Esophagus squamous epithelium (tissue), 5 donors: ENCODE measurements around the gene RET. TPM values are rescaled to one million over a fixed set of nuclear protein-coding genes. Genes with fewer than 3 reads are reported as not detected.
"Not testable (repeated sequence)": the region's sequence is repeated elsewhere in the genome, so short reads cannot be mapped to it uniquely, and the experiment has no call there.

Experiments used
- DNase-seq: peaks from one replicate; lab custom pipeline; 2025; lab: John Stamatoyannopoulos, UW
- H3K27ac ChIP-seq, 4 donors: fragments of 200-600 bp; sonication (generic); one replicate each; pipeline ENCODE4 v1.5.1; 2016 to 2019; ENCODE audit warnings: mild to moderate bottlenecking in 1 of 4
- H3K27me3 ChIP-seq, 4 donors: fragments of 200-600 bp; sonication (generic); 1 replicate in 3 of 4; 2 replicates in 1 of 4; pipeline versions ENCODE4 v1.5.1 to v1.6.0; 2017 to 2021; ENCODE audit warnings: antibody characterized with exemption in 1 of 4
- H3K36me3 ChIP-seq, 3 donors: fragments of 200-600 bp; sonication (generic); one replicate each; pipeline ENCODE4 v1.5.1; 2016 to 2019
- H3K4me1 ChIP-seq, 3 donors: fragments of 200-600 bp; sonication (generic); one replicate each; pipeline ENCODE4 v1.5.1; 2017 to 2019
- H3K4me3 ChIP-seq, 4 donors: fragments of 200-600 bp; sonication (generic); 1 replicate in 3 of 4; 2 replicates in 1 of 4; pipeline ENCODE4 v1.5.1; 2016 to 2019; ENCODE audit warnings: mild to moderate bottlenecking in 2 of 4, moderate library complexity in 1 of 4
- H3K9me3 ChIP-seq, 3 donors: fragments of 200-600 bp; sonication (generic); one replicate each; pipeline ENCODE4 v1.5.1; 2016 to 2019
- POLR2A ChIP-seq, 4 donors: fragments of 450-650 bp; IDR thresholded peaks; one replicate each; pipeline ENCODE4 v1.6.1; 2017; ENCODE audit warnings: antibody characterized with exemption in 4 of 4, mild to moderate bottlenecking in 4 of 4, moderate library complexity in 3 of 4
- WGBS, 2 donors: methylation state at CpG; one replicate each; pipeline ENCODE4 v1.1.5; 2018; 5-methylcytosine and 5-hydroxymethylcytosine counted together
- intact Hi-C: fragments of 100-400 bp; cut with DNase I; formaldehyde crosslinking; loops from one replicate; pipeline ENCODE4 v1.15.0; 2022
- total RNA-seq, 4 donors: library from RNA; depleted of rRNA; stranded (reverse); fragments of >200 nt; gene quantifications; one replicate each; pipeline ENCODE4 v1.1.0, GENCODE V29; 2016
- TF ChIP-seq, protein P1 (sequence below), 6 experiments: fragments of 450-650 bp in 4 of 6; fragments of 200-600 bp in 2 of 6; sonication (generic) in 2 of 6; IDR thresholded peaks; one replicate each; pipeline ENCODE4 v1.5.1; 2016 to 2019; ENCODE audit warnings: antibody characterized with exemption in 6 of 6, mild to moderate bottlenecking in 4 of 6, moderate library complexity in 4 of 6
- donor health status: DM: yes; HTN: yes; CAD: no.

Gene RET
- total RNA-seq, 4 donors from 2014 or later, result 0.04 to 0.19 (median 0.11) TPM

DNA sequence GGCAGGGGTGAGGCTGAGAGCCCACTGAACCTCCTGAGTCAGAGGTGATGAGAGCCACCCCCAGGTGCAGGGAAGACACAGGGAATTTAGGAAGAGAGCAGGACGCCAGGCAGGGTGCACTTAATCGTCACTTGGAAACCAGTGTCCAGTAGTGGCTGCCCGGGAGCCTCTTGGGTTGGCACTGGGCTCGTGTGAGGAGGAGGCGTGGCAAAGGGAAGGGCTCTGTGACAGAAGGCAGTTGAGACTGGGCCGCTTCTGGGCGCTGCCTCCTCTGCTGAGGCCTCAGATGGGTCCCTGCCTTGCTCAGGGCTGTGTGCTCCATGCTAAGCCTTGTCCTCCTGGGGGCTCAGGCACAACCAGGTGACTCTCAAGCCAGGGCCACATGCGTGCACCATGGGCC is 13.3 kb downstream of the RET start:
- Histone ChIP-seq H3K27me3 (peaks cover 0 to 7% (median 0%) of the 10 kb centered on the region in 4 donors), H3K36me3 (no peaks in the 10 kb centered on the region), H3K27ac (no peak overlapping the region), H3K4me1 (no peaks in the 10 kb centered on the region), H3K9me3 (no peaks in the 10 kb centered on the region), H3K4me3 (no peak overlapping the region)
- no peak for DNase-seq
- TF ChIP-seq, protein P1, sequence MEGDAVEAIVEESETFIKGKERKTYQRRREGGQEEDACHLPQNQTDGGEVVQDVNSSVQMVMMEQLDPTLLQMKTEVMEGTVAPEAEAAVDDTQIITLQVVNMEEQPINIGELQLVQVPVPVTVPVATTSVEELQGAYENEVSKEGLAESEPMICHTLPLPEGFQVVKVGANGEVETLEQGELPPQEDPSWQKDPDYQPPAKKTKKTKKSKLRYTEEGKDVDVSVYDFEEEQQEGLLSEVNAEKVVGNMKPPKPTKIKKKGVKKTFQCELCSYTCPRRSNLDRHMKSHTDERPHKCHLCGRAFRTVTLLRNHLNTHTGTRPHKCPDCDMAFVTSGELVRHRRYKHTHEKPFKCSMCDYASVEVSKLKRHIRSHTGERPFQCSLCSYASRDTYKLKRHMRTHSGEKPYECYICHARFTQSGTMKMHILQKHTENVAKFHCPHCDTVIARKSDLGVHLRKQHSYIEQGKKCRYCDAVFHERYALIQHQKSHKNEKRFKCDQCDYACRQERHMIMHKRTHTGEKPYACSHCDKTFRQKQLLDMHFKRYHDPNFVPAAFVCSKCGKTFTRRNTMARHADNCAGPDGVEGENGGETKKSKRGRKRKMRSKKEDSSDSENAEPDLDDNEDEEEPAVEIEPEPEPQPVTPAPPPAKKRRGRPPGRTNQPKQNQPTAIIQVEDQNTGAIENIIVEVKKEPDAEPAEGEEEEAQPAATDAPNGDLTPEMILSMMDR (IDR thresholded peaks at IDR 0.05), result no peak
- TF ChIP-seq POLR2A (IDR thresholded peaks at IDR 0.05), result no peak
- intact Hi-C loops, result no loop called here
- WGBS, 2 donors, result 74 to 78% methylated on average over 7 of the region's 8 CpGs

DNA sequence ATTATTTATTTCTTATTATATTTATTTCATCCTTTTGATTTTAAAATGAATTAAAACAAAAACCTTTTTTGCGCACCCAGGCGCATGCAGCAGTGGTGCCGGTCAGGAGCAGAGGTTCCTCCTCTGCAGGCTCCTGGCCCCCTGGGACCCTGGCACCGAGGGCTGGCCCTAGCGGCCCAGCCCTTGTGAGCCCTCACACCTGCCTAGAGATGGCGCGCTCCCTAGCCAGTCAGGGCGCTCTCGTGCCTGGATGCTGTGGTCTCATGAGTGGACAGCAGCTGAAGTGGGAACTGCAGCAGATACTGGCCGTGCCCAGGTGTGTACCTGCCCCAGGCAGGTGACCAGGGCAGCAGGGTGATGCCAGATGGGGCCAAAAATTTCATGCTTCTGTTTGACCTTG is 13.8 kb downstream of the RET start:
- H3K9me3 ChIP-seq, result no peaks in the 10 kb centered on the region
- H3K27me3 ChIP-seq, result peaks cover 0 to 7% (median 0%) of the 10 kb centered on the region in 4 donors
- DNase-seq, result no peak
- 79 to 87% methylated on average over 5 to 6 of the region's 10 CpGs for WGBS, 2 donors
- no peak for TF ChIP-seq POLR2A (IDR thresholded peaks at IDR 0.05)
- TF ChIP-seq, protein P1 (IDR thresholded peaks at IDR 0.05), result no peak
- H3K4me1 ChIP-seq, result no peaks in the 10 kb centered on the region
- intact Hi-C loops, result no loop called here
- no peaks in the 10 kb centered on the region for H3K36me3 ChIP-seq
- no peak overlapping the region for H3K4me3 ChIP-seq
- no peak overlapping the region for H3K27ac ChIP-seq

DNA sequence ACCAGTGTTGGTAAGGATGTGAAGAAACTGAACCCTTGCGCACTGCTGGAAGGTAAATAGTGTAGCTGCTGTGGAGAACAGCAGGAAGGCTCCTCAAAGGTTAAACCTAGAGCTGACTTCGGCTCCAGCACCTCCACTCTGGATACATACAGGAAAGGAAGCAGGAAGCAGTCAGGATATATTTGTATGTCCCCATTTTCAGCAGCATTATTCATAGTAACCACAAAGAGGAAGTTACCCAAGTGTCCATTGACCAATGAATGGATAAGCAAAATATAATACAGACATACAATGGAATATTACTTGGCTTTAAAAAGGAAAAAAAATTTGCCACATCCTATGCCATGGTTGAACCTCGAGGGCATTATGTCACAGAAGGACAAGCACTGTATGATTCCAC is 15.0 kb downstream of the RET start:
- Histone ChIP-seq H3K36me3 (no peaks in the 10 kb centered on the region), H3K4me3 (no peak overlapping the region), H3K9me3 (no peaks in the 10 kb centered on the region), H3K4me1 (no peaks in the 10 kb centered on the region), H3K27ac (no peak overlapping the region), H3K27me3 (peaks cover 0 to 7% (median 0%) of the 10 kb centered on the region in 4 donors)
- TF ChIP-seq, protein P1 (IDR thresholded peaks at IDR 0.05), result no peak
- no peak for TF ChIP-seq POLR2A (IDR thresholded peaks at IDR 0.05)
- 35 to 41% methylated on average over 3 of the region's 3 CpGs for WGBS, 2 donors
- intact Hi-C loops, result no loop called here
- DNase-seq, result no peak

DNA sequence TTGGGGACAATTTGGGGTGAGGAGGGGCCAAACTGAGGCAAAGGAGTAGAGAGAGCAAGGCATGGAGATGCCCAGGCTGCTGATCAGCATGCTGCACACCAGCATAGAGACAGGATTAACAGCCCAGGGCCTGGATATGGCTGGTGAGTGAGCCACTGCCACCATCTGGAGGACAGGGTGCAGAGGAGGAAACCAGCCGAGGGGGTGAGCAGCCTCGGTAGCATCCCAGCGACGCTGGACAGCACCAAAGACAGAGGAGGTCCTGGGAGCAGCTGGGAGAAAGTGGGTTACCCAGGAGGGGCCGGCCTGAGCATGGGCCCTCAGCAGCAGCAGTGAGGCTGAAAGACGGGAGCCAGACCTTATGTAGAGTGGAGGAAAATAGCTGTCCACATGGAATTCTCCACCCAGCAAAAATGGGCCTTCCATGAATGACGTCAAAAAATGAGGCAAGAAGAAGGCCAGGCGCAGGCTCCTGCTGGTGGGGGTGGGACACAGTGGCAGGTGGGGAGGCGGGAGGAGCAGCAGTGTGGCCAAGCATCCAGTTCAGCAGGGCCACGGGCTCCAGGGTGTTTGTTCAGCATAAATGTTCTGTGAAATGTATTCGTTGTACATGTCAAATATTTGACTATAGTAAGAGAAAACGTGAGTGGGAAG is 16.7 kb downstream of the RET start:
- Histone ChIP-seq H3K9me3 (no peaks in the 10 kb centered on the region), H3K27ac (no peak overlapping the region), H3K4me3 (no peak overlapping the region), H3K36me3 (no peaks in the 10 kb centered on the region), H3K4me1 (no peaks in the 10 kb centered on the region), H3K27me3 (peaks cover 0 to 7% (median 0%) of the 10 kb centered on the region in 4 donors)
- DNase-seq, result no peak
- intact Hi-C loops, result no loop called here
- WGBS, 2 donors, result 31 to 41% methylated on average over 10 to 11 of the region's 12 CpGs
- no peak for TF ChIP-seq POLR2A (IDR thresholded peaks at IDR 0.05)
- TF ChIP-seq, protein P1 (IDR thresholded peaks at IDR 0.05), result no peak

DNA sequence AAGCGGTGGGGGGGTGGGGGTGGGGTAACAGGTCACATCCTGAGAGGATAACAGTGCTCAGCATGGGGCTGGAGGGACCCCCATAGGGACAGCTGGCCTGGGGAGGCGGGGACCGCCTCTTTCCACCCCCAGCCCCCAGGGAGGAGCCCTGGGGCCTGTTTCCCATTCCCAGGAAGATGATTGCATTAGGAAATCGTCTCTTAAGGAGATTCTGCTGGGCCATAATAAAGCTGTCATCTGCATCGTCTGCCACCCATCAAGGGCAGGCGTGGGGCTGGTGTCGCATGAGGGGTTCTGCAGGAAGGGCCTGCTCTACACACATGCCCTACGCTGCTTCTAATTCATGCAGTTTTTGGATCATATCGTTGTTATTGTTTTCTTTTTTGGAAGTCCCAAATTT is 17.2 kb downstream of the RET start:
- Histone ChIP-seq H3K9me3 (no peaks in the 10 kb centered on the region), H3K27ac (no peak overlapping the region), H3K4me1 (no peaks in the 10 kb centered on the region), H3K36me3 (no peaks in the 10 kb centered on the region), H3K4me3 (no peak overlapping the region), H3K27me3 (peaks cover 0 to 10% (median 0%) of the 10 kb centered on the region in 4 donors)
- TF ChIP-seq POLR2A (IDR thresholded peaks at IDR 0.05), result no peak
- TF ChIP-seq, protein P1 (IDR thresholded peaks at IDR 0.05), result no peak
- intact Hi-C loops, result no loop called here
- DNase-seq, result no peak
- WGBS, 2 donors, result 70 to 81% methylated on average over 6 of the region's 9 CpGs

DNA sequence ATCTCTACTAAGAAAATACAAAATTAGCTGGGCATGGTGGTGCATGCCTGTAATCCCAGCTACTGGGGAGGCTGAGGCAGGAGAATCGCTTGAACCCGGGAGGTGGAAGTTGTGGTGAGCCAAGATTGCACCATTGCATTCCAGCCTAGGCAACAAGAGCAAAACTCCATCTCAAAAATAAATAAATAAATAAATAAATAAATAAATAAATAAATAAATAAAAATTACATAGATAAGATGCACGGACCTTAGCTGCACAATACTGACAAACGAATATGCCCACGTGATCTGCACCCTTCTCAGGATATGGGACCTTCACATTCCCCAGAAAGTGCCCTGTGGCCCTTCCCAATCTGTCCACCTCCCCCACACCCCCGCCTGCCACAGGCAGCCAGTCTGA is 22.5 kb downstream of the RET start:
- not testable (repeated sequence) for H3K27ac ChIP-seq

More for the DNA sequence above, 22.5 kb downstream of the RET start:
- intact Hi-C loops, H3K4me1 ChIP-seq, H3K4me3 ChIP-seq, DNase-seq, H3K9me3 ChIP-seq, H3K36me3 ChIP-seq: not testable (repeated sequence)
- WGBS, 2 donors, result 80 to 84% methylated on average over 6 of the region's 6 CpGs
- peaks cover 0 to 50% (median under 1%) of the 10 kb centered on the region in 4 donors for H3K27me3 ChIP-seq
